Measurements from ENCODE around the gene COMT. TPM values are rescaled to one million over a fixed set of nuclear protein-coding genes. Genes with fewer than 3 reads are reported as not detected.

Gene COMT
- total RNA-seq, 1 experiment from 2014 or later = 165 TPM

- no peak for DNase-seq (ENCODE audit: low read depth)
These were observed 13.9 kb downstream of the COMT start for GRCh38 chr22:19955241-19956128.

DNA sequence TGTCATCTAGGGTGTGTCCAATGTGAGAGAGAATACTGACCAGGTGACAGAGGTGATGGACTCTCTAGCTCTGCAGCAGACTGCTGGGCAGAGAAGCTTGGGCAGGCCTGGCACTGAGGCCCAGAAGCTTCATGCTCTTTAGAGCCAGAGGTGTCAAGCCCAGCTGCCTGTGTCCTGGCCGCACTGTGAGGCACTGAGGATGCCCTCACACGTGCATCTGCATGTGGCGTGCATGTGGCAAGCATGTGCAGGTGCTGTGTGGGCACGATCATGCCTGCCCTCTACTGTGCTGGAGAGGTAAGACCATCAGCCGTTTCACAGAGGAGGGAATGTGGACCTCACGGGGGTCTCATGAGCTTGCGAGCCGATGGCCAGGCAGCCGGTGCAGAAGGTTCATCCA is 15.9 kb downstream of the COMT start:
- DNase-seq (ENCODE audit: low read depth) = no peak

GRCh38 chr22:19958083-19959042 is 16.8 kb downstream of the COMT start:
- no peak for DNase-seq (ENCODE audit: low read depth)

DNA sequence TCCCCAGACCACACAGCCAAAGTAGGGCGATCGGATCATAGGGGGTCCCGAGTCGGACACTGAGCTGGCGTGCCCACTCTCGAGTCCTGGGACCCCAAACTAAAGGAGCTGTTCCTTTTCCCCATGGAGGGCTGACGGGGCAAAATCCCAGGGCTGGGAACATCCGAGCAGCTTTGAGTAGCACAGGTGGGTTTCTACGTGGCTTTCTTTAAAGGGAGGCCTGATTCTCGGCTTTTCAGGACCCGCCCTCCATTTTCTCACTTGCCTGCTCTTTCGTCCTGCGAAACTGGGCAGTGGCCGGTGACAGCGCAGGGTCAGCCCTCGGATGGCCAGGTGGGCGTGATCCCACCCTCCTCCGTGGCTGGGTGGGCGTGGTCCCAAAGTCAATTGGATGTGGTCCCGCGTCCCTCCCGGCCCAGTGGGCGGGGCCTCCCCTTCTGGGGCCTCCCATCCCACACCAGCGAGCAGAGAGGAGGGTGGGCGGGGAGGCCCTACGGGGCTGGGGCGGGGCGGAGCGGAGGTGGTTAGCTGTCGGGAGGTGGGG is 17.5 kb downstream of the COMT start:
- no peak for DNase-seq (ENCODE audit: low read depth)

DNA sequence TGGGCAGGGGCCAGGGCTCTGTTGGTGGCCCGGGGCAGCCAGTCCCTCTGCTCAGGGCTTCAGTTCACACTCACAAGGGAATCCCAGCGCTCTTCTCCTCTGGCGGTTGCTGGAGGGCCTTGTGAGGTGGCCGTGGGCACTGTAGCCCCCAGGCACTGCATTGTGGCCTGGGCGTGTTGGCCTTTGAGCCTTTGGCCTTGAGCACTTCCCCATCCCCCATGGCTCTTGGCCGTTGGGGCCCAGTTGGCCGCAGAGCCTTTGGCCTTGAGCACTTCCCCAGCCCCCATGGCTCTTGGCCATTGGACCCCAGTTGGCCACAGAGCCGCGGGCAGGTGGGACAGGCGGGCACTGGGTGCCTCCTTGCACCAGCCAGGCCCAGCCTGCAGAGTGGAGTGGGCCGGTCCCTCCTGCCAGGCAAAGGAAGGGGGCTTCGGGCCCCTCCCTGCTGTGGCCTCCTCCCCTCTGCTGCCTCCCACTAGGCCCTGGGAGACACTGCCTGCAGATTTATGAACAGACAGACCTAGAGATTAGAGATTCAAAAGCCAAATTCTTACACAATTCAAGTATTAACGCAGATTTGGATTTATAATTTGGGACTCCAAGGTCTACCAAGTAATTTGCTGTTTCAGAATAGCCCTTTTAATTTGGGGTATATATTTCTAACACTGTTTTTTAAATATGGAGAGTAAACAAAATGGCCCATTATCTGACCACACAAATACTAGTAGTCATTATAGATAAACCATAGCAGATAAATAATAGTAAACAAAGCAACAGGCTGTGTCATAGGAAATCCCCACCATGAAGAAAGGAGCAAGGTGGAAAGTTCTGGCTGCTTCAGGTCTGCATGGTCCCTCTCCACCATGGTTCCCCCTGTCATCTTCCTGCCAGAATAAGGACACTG is 18.3 kb downstream of the COMT start:
- DNase-seq (ENCODE audit: low read depth) = no peak

- DNase-seq (ENCODE audit: low read depth) = no peak
These were observed 19.1 kb downstream of the COMT start for GRCh38 chr22:19960491-19961200.

DNA sequence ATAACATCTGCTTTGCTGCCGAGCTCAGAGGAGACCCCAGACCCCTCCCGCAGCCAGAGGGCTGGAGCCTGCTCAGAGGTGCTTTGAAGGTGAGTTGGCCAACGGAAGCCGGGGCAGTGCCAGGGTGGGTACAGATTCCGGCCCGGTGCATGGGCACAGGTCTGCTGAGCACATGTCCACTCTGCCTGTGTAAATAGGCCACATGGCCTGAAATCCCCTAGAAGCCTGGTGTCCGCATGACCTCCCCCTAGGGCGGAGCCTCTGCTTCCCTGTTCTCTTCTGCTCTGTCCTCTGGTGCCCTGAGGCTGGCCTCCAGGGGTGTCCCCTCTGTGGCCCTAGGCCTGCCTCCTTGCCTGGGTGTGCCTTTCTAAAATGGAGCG is 19.6 kb downstream of the COMT start:
- DNase-seq (ENCODE audit: low read depth) = no peak

DNA sequence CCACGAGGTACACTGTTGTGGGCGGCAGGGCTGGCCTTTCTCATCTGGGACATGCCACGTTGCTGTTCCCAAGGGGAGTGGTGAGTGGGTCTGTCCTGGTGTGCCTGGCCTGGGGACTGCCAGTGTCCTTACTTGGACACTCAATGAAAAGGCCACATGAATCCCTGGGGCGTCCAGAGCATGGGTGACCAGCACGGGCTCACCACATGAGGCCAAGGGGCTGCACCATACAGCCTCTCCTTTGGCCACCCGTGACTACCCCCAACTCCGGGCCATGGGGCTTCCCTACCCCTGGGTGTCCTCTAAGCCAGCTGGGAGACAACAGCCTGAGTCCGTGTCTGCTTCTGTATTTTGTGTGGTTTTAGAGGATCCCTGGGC is 20.3 kb downstream of the COMT start:
- no peak for DNase-seq (ENCODE audit: low read depth)

DNA sequence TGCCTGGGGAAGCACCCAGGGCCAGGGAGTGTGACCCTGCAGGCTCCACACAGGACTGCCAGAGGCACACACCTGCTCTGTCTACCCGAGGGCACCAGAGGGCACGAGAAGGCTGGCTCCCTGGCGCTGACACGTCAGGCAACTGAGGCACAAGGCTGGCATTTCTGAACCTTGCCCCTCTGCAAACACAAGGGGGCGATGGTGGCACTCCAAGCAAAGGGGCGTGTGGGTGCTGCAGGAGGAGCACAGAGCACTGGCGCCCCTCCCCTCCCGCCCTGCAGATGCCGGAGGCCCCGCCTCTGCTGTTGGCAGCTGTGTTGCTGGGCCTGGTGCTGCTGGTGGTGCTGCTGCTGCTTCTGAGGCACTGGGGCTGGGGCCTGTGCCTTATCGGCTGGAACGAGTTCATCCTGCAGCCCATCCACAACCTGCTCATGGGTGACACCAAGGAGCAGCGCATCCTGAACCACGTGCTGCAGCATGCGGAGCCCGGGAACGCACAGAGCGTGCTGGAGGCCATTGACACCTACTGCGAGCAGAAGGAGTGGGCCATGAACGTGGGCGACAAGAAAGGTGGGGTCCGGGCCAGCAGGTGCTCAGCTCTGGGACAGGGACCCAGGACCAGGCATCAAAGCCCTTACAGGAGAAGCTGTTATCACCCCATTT is 20.8 kb downstream of the COMT start:
- peak; percentile 78 for DNase-seq (ENCODE audit: low read depth)

DNA sequence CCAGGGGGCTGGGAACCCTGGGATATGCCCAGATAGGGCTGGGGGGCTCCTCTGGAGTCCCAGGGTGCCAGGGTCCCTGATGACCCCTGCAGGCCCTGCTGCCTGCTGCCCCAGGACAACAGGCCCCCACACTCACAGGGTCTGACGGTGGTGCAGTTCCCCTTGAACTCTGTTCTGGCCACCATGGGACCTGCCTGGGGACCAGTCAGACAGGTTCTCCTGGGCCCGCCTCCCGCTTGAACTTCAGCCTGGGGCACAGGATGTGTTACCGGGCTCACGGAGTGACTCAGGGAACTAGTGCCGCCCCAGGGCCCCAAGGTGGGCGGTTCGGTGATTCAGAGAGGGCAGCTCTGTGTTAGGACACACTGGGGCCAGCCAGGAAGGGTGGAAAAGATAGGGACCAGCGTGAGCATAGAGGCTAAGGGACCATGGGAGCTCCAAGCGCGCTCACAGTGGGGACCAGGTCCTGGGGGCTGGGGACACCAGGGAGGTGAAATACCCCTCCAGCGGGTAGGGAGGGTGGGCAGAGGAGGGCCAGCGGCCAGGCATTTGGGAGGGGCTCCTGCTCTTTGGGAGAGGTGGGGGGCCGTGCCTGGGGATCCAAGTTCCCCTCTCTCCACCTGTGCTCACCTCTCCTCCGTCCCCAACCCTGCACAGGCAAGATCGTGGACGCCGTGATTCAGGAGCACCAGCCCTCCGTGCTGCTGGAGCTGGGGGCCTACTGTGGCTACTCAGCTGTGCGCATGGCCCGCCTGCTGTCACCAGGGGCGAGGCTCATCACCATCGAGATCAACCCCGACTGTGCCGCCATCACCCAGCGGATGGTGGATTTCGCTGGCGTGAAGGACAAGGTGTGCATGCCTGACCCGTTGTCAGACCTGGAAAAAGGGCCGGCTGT is 21.6 kb downstream of the COMT start:
- peak; percentile 81 for DNase-seq (ENCODE audit: low read depth)

- no peak for DNase-seq (ENCODE audit: low read depth)
These were observed 22.5 kb downstream of the COMT start for GRCh38 chr22:19963863-19964642.

DNA sequence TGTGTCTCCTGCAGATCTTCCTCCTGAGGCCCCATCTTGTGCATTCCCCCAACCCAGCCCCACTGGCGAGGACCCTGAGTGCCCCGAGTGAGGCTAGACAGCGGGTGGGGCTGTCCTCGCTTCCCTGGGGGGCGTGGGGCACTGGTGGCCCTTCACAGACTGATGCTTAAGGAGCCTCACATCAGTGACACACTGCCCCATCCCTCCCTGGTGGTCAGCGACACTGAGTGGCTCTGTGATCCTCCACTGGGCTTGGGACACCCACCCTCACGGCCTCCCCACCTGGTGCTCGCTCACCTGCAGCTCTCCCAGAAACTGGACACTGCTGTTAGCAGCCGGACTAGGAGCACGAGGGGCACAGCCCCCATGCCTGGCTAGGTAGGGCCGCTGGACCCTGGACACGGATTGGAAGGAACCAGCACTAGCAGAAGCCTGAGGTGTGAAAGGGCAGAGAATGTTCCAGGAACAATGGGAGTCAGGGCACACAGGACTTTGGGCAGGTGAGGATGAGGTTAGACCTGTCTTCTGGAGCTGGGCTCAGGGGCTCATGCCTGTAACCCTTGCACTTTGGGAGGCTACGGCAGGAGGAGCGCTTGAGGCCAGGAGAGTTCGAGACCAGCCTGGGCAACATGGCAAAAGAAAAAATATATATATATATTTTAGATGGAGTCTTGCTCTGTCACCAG is 23.3 kb downstream of the COMT start:
- DNase-seq (ENCODE audit: low read depth) = no peak

DNA sequence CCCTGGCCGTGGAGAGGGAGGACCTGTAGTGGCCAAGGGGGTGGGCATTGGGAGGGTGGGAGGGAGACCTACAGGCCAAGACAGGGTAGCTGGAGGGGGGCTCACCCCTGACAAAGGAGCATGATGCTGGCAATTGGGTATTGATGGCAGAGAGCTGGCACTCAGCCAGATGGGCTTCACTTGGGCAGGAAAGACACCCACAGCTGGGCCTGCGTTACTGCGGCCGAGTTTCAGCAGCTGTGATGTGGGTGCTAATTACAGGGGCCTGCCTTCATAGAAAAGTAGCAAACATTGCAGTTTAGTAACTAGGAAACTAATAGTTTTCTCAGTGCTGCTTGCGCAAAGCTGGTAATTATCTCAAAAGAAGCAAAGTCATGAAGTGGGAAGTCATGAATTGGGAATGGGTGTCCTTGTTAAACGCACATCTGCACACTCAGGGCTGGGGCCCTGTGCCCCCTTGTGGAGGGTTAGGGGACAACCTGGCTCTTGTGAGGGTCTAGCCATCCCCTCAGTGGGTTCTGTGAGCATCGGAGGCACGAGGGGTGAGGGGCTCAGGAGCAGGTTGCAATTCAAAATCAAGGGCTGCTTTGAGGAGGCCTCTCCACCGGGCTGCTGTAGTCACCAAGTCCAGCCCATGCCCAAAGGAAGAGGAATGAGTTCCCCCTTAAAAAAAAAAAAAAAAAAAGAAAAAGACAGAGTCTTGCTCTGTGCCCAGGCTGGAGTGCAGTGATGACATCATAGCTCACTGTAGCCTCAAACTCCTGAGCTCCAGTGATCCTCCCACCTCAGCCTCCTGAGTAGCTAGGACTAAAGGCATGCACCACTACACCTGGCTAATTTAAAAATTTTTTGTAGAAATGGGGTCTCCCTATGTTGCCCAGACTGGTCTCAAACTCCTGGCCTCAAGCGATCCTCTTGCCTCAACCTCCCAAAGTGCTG is 24.5 kb downstream of the COMT start:
- DNase-seq (ENCODE audit: low read depth) = no peak

DNA sequence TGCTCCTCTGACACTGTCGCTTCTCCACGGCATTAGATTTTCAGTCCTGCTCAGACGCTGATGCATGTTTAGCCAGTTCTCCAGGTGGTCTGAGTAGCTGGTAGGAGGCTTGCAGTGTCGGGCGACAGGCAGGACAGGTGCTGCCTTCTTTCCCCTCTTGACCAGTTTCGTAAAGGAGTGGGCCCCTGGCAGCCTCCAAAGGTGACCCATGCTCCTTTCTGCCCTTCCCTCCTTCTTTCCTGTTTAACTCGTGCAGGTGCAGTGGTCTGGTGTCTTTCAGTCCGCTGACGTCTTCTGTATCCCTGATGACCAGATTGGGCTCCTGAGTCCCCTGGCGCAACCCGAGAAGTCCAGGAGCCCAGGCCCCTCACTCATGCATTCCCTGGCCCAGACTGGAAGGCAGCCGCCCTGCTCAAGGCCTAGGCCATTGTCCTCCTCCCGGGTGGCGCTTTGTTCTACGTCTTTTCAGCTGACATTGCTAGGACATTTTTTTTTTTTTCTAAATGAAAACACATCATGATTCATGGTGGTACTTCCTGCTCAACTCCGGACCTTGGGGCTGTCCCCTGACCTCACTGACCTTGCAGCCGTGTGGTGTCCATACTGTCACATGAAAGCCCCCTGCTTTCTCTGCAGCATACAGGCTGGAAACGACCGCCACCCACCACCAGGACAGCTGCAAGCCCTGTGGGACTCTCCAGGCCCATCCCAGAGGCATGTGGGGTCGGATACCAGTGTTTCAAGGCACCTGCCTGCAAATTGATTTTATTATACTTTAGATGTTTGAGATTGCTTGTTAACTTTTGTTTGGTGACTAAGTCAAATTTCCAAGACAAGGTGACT is 25.6 kb downstream of the COMT start:
- DNase-seq (ENCODE audit: low read depth) = no peak

GRCh38 chr22:19967850-19968449 is 26.4 kb downstream of the COMT start:
- DNase-seq (ENCODE audit: low read depth) = no peak

Measured in HT1080 (cell line).